Measurements from ENCODE around the gene ANKRD10. TPM values are rescaled to one million over a fixed set of nuclear protein-coding genes. Genes with fewer than 3 reads are reported as not detected.

ANKRD10 gene
- total RNA-seq, 2 donors from 2014 or later = 46.2 to 47.5 TPM

- Histone ChIP-seq H3K4me3 (no peak overlapping the region), H3K36me3 (no peaks in the 10 kb centered on the region), H3K27ac (no peak overlapping the region), H3K27me3 (no peaks in the 10 kb centered on the region), H3K9me3 (peaks cover 0 to 10% of the 10 kb centered on the region in 2 donors), H3K4me1 (no peaks in the 10 kb centered on the region)
- DNase-seq (ENCODE audit: low spot score) = no peak
- no peak for TF ChIP-seq CTCF (IDR thresholded peaks at IDR 0.05)
Measured at GRCh38 chr13:110853235-110853721, 61.6 kb downstream of the ANKRD10 start.

GRCh38 chr13:110850840-110851239 lies 64.0 kb downstream of the ANKRD10 start:
- TF ChIP-seq CTCF (IDR thresholded peaks at IDR 0.05) = no peak
- Histone ChIP-seq H3K9me3 (no peaks in the 10 kb centered on the region), H3K27me3 (no peaks in the 10 kb centered on the region), H3K4me3 (no peak overlapping the region), H3K4me1 (no peaks in the 10 kb centered on the region), H3K36me3 (no peaks in the 10 kb centered on the region), H3K27ac (no peak overlapping the region)
- no peak for DNase-seq (ENCODE audit: low spot score)

DNA sequence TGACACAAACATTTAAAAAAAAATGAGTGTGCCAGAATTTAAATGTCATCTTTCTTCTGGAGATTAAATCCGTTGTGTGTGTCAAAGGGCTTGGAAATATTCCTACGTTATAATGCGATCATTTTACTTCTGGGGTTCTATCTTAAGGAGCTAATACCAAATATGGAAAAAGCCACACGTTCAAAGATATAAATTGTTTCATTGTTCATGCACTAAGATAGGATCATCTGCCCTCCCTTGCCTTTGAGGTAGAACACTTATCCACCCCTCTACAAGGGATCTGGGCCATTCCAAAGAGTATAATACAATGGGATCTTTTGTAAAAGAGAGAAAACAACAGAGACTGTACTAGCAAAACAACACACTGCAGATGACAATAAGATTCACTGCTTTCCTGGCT lies 64.9 kb downstream of the ANKRD10 start:
- H3K27ac ChIP-seq = no peak overlapping the region

DNA sequence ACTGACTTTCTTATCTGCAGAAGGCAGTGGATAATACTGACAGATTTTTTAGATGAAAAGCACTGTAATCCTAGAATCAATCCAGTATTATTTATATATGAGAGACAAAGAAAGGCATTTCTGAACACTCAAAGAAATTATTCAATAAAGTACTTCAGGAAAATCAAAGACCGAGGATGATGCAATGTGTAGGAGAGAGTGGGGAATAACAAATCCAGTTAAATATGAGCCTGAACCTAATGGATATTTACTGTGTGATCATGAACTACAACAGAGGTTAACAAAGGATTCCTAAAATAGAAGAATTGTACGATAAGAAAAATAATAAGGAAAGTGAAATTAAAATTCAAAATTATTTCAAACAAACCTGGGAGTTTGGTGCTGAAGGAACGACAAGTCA lies 69.3 kb downstream of the ANKRD10 start:
- no peak for DNase-seq (ENCODE audit: low spot score)
- Histone ChIP-seq H3K36me3 (no peaks in the 10 kb centered on the region), H3K9me3 (no peaks in the 10 kb centered on the region), H3K27ac (no peak overlapping the region), H3K4me3 (no peak overlapping the region), H3K4me1 (no peaks in the 10 kb centered on the region), H3K27me3 (no peaks in the 10 kb centered on the region)
- TF ChIP-seq CTCF (IDR thresholded peaks at IDR 0.05) = no peak

More for the DNA sequence above, 64.9 kb downstream of the ANKRD10 start:
- DNase-seq (ENCODE audit: low spot score) = no peak
- H3K27me3 ChIP-seq = no peaks in the 10 kb centered on the region
- H3K4me3 ChIP-seq = no peak overlapping the region
- no peaks in the 10 kb centered on the region for H3K9me3 ChIP-seq
- no peak for TF ChIP-seq CTCF (IDR thresholded peaks at IDR 0.05)
- H3K36me3 ChIP-seq = no peaks in the 10 kb centered on the region
- H3K4me1 ChIP-seq = no peaks in the 10 kb centered on the region

GRCh38 chr13:110841846-110842245 lies 73.0 kb downstream of the ANKRD10 start:
- no peak for TF ChIP-seq CTCF (IDR thresholded peaks at IDR 0.05)
- DNase-seq (ENCODE audit: low spot score) = no peak
- Histone ChIP-seq H3K27ac (no peak overlapping the region), H3K4me1 (no peaks in the 10 kb centered on the region), H3K27me3 (no peaks in the 10 kb centered on the region), H3K4me3 (no peak overlapping the region), H3K36me3 (no peaks in the 10 kb centered on the region), H3K9me3 (no peaks in the 10 kb centered on the region)

DNA sequence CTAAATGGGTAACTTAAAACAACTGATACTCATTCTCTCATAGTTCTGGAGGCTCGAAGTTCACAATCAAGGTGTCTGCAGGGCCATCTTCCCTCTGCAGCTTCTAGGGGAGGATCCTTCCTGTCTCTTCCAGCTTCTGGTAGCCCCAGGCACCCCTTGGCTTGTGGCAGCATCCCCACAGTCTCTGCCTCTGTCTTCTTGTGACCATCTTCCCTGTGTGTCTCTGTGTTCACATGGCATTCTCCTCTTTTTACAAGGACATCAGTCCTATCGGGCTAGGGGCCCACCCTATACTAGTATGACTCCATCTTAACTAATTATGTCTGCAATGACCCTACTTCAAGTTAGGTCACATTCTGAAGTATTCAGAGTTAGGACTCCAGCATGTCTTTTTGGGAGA lies 73.5 kb downstream of the ANKRD10 start:
- no peak for DNase-seq (ENCODE audit: low spot score)
- Histone ChIP-seq H3K9me3 (no peaks in the 10 kb centered on the region), H3K4me3 (no peak overlapping the region), H3K27me3 (no peaks in the 10 kb centered on the region), H3K4me1 (no peaks in the 10 kb centered on the region), H3K36me3 (no peaks in the 10 kb centered on the region), H3K27ac (no peak overlapping the region)
- no peak for TF ChIP-seq CTCF (IDR thresholded peaks at IDR 0.05)
